Lower leg skin (tissue), 4 donors: ENCODE results near the gene RGS12. TPM values are rescaled to one million over a fixed set of nuclear protein-coding genes. Genes with fewer than 3 reads are reported as not detected.

Source experiments
- DNase-seq, 2 donors: peaks; one replicate each; pipeline ENCODE4 v3.0.0-alpha.2; 2019; ENCODE audit warnings: low spot score in 2 of 2
- H3K4me3 ChIP-seq: fragments of 200-600 bp; sonication (generic); 2 replicates; pipeline ENCODE4 v1.5.1; 2017; ENCODE audit warnings: mild to moderate bottlenecking, low read depth; ENCODE audit not compliant: poor library complexity, severe bottlenecking
- CTCF ChIP-seq, 3 donors: fragments of 450-650 bp; IDR thresholded peaks; one replicate each; pipeline ENCODE4 v1.5.1; 2016; ENCODE audit warnings: antibody characterized with exemption in 3 of 3, mild to moderate bottlenecking in 3 of 3, moderate library complexity in 2 of 3
- POLR2A ChIP-seq, 2 donors: fragments of 450-650 bp; IDR thresholded peaks; one replicate each; pipeline ENCODE4 v1.6.1; 2016 to 2017; ENCODE audit warnings: antibody characterized with exemption in 2 of 2, mild to moderate bottlenecking in 1 of 2, moderate library complexity in 1 of 2
- WGBS, 2 donors: methylation state at CpG; one replicate each; pipeline ENCODE4 v1.1.5; 2018; 5-methylcytosine and 5-hydroxymethylcytosine counted together
- intact Hi-C: fragments of 100-400 bp; cut with DNase I; formaldehyde crosslinking; loops from one replicate; pipeline ENCODE4 v1.15.0; 2023; ENCODE audit warnings: low total_unique reads
- total RNA-seq, 4 donors: library from RNA; depleted of rRNA; stranded (reverse); fragments of >200 nt; gene quantifications; one replicate each; pipeline ENCODE4 v1.1.0, GENCODE V29; 2016

The RGS12 gene
- total RNA-seq, 4 donors from 2014 or later, result 47.5 to 92.6 (median 80.6) TPM

- TF ChIP-seq CTCF (IDR thresholded peaks at IDR 0.05), result no peak
- no peak for TF ChIP-seq POLR2A (IDR thresholded peaks at IDR 0.05)
- peak in 1 of 2 donors; percentile 82 for DNase-seq
- intact Hi-C loops, result loop anchor here (2.0 kb wide), 1 partner anchor 45 kb away; no protein-coding TSS in a partner anchor
- WGBS, 2 donors, result 92 to 95% methylated on average over 22 of the region's 22 CpGs
- H3K4me3 ChIP-seq, result no peak overlapping the region
Measured at GRCh38 chr4:3317656-3318211, 24.9 kb downstream of the RGS12 start.

DNA sequence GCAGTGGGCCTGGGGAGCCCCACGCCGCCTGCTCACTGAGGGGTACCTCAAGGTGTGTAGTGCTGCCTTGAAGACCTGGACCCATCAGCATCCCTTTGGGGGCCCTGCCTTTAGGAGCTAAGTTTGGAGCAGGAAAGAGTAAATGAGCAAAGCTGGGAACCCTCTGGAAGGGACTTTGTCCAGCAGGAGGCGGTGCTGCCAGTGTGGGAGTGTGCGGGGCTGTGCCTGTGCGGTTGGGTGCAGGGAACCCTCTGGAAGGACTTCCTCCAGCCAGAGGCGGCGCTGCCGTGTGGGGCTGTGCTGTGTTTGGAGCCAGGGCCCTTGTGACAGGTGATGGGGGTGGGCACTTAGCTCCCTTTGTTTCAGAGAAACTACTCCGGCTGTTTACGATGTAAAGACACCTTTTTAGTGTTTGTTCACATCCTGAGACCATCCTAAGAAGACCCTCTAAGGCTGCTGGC lies 25.8 kb downstream of the RGS12 start:
- TF ChIP-seq POLR2A (IDR thresholded peaks at IDR 0.05) (no peak), CTCF (IDR thresholded peaks at IDR 0.05) (no peak)
- intact Hi-C loops, result no loop called here
- 92 to 95% methylated on average over 10 of the region's 10 CpGs for WGBS, 2 donors
- DNase-seq, result no peak
- no peak overlapping the region for H3K4me3 ChIP-seq

DNA sequence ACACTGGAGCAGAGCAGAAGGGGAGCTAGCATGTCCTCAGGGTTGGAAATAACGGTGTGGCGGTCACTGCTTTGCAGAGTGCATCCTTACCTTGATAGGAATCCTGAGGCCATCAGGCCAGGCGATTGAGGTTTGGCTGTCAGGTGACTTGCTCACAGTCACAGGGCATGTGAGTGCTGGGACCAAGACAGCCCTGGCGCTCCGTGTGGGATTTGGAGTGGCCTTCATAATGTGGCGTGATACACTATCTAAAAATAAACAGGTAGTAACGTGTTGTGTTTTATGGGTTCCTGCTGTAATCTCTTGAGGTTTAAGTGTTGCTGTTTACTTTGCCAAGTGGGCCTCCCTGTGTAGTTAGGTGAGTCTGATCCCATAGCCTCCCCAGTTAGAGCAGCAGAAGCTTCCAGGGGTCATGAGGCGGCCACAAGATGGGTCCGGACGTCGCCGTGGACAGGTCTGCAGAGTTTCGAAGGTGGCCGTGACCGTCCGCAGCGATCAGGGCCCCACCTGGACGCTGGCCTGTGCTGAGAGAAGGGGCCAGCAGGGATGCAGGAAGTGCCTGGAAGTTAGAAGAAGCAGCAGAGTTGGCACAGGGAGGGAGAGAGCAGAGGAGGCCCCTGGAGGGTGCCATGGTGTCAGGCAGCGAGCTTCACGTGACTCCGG lies 27.7 kb downstream of the RGS12 start:
- DNase-seq, result peak in 1 of 2 donors; percentile 79
- intact Hi-C loops, result no loop called here
- no peak overlapping the region for H3K4me3 ChIP-seq
- TF ChIP-seq POLR2A (IDR thresholded peaks at IDR 0.05) (no peak), CTCF (IDR thresholded peaks at IDR 0.05) (no peak)
- WGBS, 2 donors, result 80 to 86% methylated on average over 19 to 21 of the region's 21 CpGs

GRCh38 chr4:3321295-3321889 lies 28.6 kb downstream of the RGS12 start:
- 59 to 76% methylated on average over 12 to 14 of the region's 14 CpGs for WGBS, 2 donors
- intact Hi-C loops, result no loop called here
- TF ChIP-seq CTCF (IDR thresholded peaks at IDR 0.05) (no peak), POLR2A (IDR thresholded peaks at IDR 0.05) (no peak)
- DNase-seq, result peak in 1 of 2 donors; percentile 84
- H3K4me3 ChIP-seq, result no peak overlapping the region

DNA sequence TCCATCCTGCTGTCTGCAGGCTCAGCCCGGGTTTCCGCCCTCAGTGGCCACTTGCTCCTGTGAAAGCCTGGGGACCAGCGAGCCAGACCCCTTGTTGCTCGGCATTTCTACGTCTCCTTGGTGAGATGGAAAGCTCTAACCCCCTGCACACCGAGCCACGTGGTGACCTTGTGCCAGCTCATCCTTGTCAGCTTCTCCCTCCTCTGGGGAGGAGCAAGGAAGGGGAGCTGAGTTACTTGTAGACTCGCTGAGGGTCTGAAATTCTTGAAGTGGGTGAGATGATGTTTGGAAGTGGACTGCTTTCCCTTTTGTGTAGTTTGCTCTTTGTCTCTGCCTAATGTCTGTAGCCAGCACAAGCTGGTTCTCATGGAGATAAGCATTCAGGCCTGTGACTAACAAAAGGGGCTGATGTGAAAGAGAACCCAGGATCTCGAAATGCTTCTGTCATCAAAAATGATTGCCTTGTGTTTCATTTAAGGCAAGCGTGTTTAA lies 29.3 kb downstream of the RGS12 start:
- no peak overlapping the region for H3K4me3 ChIP-seq
- DNase-seq, result peak in 1 of 2 donors; percentile 83
- intact Hi-C loops, result no loop called here
- 62 to 79% methylated on average over 10 of the region's 10 CpGs for whole genome bisulfite sequencing, 2 donors
- no peak for TF ChIP-seq POLR2A (IDR thresholded peaks at IDR 0.05)
- no peak for TF ChIP-seq CTCF (IDR thresholded peaks at IDR 0.05)
